Caki2 (cell line): ENCODE results near the gene CCDC177. TPM values are rescaled to one million over a fixed set of nuclear protein-coding genes. Genes with fewer than 3 reads are reported as not detected.

Source experiments
- total RNA-seq: library from RNA; depleted of rRNA; stranded (reverse); fragments of >200 nt; shearing (Covaris generic); gene quantifications from 2 replicates; pipeline ENCODE4 v1.2.3, GENCODE V29; 2014; ENCODE audit warnings: low replicate concordance; rRNA removed

Gene CCDC177
- total RNA-seq, 1 experiment from 2014 or later: not detected

Other genes with a start within 250 kb of the CCDC177 start
- gene ERH, start 176.6 kb downstream of the CCDC177 start, total RNA-seq: 173 and 187 TPM in 2 replicates
- 56.4 and 75.9 TPM in 2 replicates for gene SLC39A9, start 176.2 kb downstream of the CCDC177 start, total RNA-seq
- gene PLEKHD1, start 90.1 kb downstream of the CCDC177 start, total RNA-seq: not detected in 2 replicates
- 2.1 and 3.0 TPM in 2 replicates for gene SUSD6, start 36.7 kb upstream of the CCDC177 start, total RNA-seq
- 33.9 and 55.7 TPM in 2 replicates for gene SRSF5, start 192.3 kb upstream of the CCDC177 start, total RNA-seq
- gene SLC10A1, start 222.4 kb upstream of the CCDC177 start, total RNA-seq: not detected in 2 replicates